Tibial artery (tissue), 4 donors: ENCODE measurements around the gene PTPRN2.

ENCODE experiments used
- DNase-seq, 2 donors: peaks; one replicate each; pipeline ENCODE4 v3.0.0-alpha.2; 2019
- H3K27ac ChIP-seq, 2 donors: fragments of 200-600 bp; sonication (generic) in 1 of 2; 1 replicate in 1 of 2; 2 replicates in 1 of 2; pipeline ENCODE4 v1.5.1; 2018 to 2019; ENCODE audit warnings: mild to moderate bottlenecking in 1 of 2
- H3K27me3 ChIP-seq, 2 donors: fragments of 200-600 bp; sonication (generic) in 1 of 2; one replicate each; pipeline versions ENCODE4 v1.5.1 to v1.6.0; 2016 to 2019
- H3K36me3 ChIP-seq, 3 donors: fragments of 200-600 bp; sonication (generic) in 2 of 3; one replicate each; pipeline ENCODE4 v1.5.1; 2016 to 2019; ENCODE audit warnings: mild to moderate bottlenecking in 2 of 3
- H3K4me1 ChIP-seq, 4 donors: fragments of 200-600 bp; sonication (generic) in 2 of 4; 1 replicate in 3 of 4; 2 replicates in 1 of 4; pipeline ENCODE4 v1.5.1; 2016 to 2019
- H3K4me3 ChIP-seq, 2 donors: fragments of 200-600 bp; sonication (generic) in 1 of 2; 1 replicate in 1 of 2; 2 replicates in 1 of 2; pipeline ENCODE4 v1.5.1; 2018 to 2019; ENCODE audit warnings: mild to moderate bottlenecking in 2 of 2
- H3K9me3 ChIP-seq, 3 donors: fragments of 200-600 bp; sonication (generic) in 1 of 3; one replicate each; pipeline ENCODE4 v1.5.1; 2016 to 2019
- CTCF ChIP-seq, 2 experiments: fragments of 200-600 bp in 1 of 2; fragments of 450-650 bp in 1 of 2; IDR thresholded peaks; one replicate each; pipeline ENCODE4 v1.5.1; 2017 to 2019; ENCODE audit warnings: antibody characterized with exemption in 2 of 2, mild to moderate bottlenecking in 1 of 2, moderate library complexity in 1 of 2
- intact Hi-C: fragments of 100-400 bp; cut with DNase I; formaldehyde crosslinking; loops from one replicate; pipeline ENCODE4 v1.15.0; 2023; ENCODE audit warnings: low total_unique reads

The PTPRN2 gene

GRCh38 chr7:158555034-158555520, 32.5 kb downstream of the PTPRN2 start:
- no peaks in the 10 kb centered on the region for H3K4me1 ChIP-seq
- no peak overlapping the region for H3K4me3 ChIP-seq
- H3K27ac ChIP-seq: no peak overlapping the region
- no peaks in the 10 kb centered on the region for H3K36me3 ChIP-seq
- no peaks in the 10 kb centered on the region for H3K9me3 ChIP-seq
- no peak for TF ChIP-seq CTCF (IDR thresholded peaks at IDR 0.05)
- intact Hi-C loops: no loop called here
- DNase-seq: peak in 1 of 2 donors; percentile 40
- H3K27me3 ChIP-seq: peaks cover 0 to 11% of the 10 kb centered on the region in 2 donors

- Histone ChIP-seq H3K4me3 (no peak overlapping the region), H3K27ac (no peak overlapping the region), H3K27me3 (peaks cover 0 to 45% of the 10 kb centered on the region in 2 donors), H3K9me3 (no peaks in the 10 kb centered on the region), H3K4me1 (no peaks in the 10 kb centered on the region), H3K36me3 (no peaks in the 10 kb centered on the region)
- TF ChIP-seq CTCF (IDR thresholded peaks at IDR 0.05): no peak
- DNase-seq: no peak
- intact Hi-C loops: no loop called here
These were observed 36.7 kb downstream of the PTPRN2 start for GRCh38 chr7:158550886-158551452.

- H3K27ac ChIP-seq: no peak overlapping the region
- no peaks in the 10 kb centered on the region for H3K36me3 ChIP-seq
- H3K27me3 ChIP-seq: peaks cover 0 to 45% of the 10 kb centered on the region in 2 donors
- TF ChIP-seq CTCF (IDR thresholded peaks at IDR 0.05): no peak
- no peaks in the 10 kb centered on the region for H3K4me1 ChIP-seq
- no peak overlapping the region for H3K4me3 ChIP-seq
- DNase-seq: no peak
- intact Hi-C loops: no loop called here
- no peaks in the 10 kb centered on the region for H3K9me3 ChIP-seq
These were observed 37.3 kb downstream of the PTPRN2 start for GRCh38 chr7:158550394-158550700.

- Histone ChIP-seq H3K4me3 (no peak overlapping the region), H3K27me3 (peaks cover 0 to 45% of the 10 kb centered on the region in 2 donors), H3K4me1 (no peaks in the 10 kb centered on the region), H3K9me3 (no peaks in the 10 kb centered on the region), H3K27ac (no peak overlapping the region), H3K36me3 (no peaks in the 10 kb centered on the region)
- TF ChIP-seq CTCF (IDR thresholded peaks at IDR 0.05): no peak
- peak in 1 of 2 donors; percentile 30 for DNase-seq
- intact Hi-C loops: no loop called here
These were observed 37.8 kb downstream of the PTPRN2 start for GRCh38 chr7:158549616-158550393.

- no peaks in the 10 kb centered on the region for H3K4me1 ChIP-seq
- no peak for TF ChIP-seq CTCF (IDR thresholded peaks at IDR 0.05)
- no peaks in the 10 kb centered on the region for H3K9me3 ChIP-seq
- DNase-seq: no peak
- H3K36me3 ChIP-seq: no peaks in the 10 kb centered on the region
- no peak overlapping the region for H3K27ac ChIP-seq
- no peak overlapping the region for H3K4me3 ChIP-seq
- intact Hi-C loops: no loop called here
- H3K27me3 ChIP-seq: peaks cover 0 to 45% of the 10 kb centered on the region in 2 donors
These were observed 38.4 kb downstream of the PTPRN2 start for GRCh38 chr7:158549176-158549615.
